GM23248 (cell line): Measurements from ENCODE around the gene C1GALT1.

Experiments used
- EZH2 ChIP-seq: fragments of 200-600 bp; sonication (generic); IDR thresholded peaks from 2 replicates; pipeline ENCODE4 v1.6.1; 2018; ENCODE audit warnings: antibody characterized with exemption, mild to moderate bottlenecking; ENCODE audit not compliant: insufficient read depth, poor library complexity, severe bottlenecking
- EZH2phosphoT487 ChIP-seq: fragments of 200-600 bp; sonication (generic); IDR thresholded peaks from 2 replicates; pipeline ENCODE4 v1.6.1; 2018; ENCODE audit warnings: antibody characterized with exemption, moderate library complexity, mild to moderate bottlenecking, low read depth; ENCODE audit not compliant: insufficient read depth

DNA sequence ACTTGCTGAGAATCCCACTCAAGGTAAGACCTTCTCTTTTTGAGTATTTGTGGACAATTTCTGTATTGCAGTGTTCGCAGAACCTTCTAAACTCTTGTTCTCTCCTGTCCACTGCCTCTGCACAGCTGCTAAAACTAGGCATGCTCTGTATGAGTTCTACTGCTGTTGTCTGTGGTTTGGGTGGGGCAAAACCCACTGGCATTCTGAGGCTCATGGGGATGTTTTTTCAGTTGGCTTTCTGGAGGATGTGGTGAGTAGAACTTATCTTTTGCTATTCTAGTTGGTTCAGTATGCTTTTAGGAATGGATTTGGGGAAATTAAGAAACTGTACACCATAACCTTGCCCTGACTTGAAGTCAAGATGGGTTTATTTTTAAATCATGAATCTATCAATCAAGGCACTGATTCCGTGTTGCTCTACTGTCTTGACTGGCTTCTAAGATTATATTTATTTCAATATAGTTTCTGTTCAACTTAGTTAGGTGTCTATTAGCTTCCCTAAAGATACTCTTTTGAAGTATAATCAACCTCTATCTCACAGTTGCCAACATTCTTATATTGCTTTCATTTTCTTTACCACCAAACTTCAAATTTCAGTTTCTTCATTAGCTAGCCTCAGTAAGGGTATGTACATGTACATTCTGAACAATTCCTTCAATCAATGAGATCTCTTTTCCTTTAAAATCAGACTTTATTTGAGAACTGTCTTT is 25.0 kb upstream of the C1GALT1 start:
- TF ChIP-seq EZH2 (no peak), EZH2phosphoT487 (no peak)
